ENCODE data around the gene PFN1. TPM values are rescaled to one million over a fixed set of nuclear protein-coding genes. Genes with fewer than 3 reads are reported as not detected.

The PFN1 gene
- total and polyA plus RNA-seq, 10 of the 15 experiments (the other 5 are each of a cell fraction or from before 2014, with no cell fraction given): 154 to 3,892 (median 1,918) TPM

DNA sequence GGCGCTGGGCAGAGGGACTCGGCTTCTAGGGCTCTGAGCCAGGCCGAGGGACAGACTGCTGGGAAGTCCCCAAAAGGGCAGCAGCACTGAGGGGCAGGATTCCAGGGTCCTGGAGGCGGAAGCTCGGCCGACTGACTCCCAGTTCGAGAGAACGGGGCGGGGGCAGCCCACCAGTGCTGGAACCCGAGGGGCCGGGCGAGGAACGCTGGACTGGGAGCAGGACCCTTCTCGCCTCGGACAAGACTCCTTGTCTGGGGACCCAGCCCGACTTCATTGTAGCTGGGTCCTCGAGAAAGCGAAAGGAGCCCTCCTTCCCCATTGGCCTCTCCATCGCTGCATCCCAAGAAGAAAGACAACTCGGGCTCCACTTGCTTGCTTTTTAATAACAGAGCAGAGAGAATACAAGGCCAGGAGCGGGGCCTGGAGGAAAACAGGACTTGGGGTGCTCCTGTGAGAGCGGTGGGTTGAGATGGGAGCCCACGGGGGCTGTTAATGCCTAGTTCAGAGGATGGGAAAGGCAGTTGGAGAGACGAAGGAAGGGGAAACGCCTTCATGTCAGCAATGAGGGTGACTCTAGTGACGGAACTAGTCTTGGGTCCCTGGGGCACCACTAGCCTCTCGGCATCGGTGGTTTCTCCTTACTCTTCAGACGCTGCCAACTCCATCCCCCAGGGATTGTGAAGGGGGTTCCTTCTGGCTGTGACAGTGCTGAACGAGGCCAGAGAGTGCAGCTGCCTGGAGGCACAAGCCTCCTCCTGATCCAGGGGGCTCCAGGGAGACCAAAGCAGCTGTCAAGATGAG lies 39.6 kb upstream of the PFN1 start (continued):
- TF ChIP-seq, protein P1, sequence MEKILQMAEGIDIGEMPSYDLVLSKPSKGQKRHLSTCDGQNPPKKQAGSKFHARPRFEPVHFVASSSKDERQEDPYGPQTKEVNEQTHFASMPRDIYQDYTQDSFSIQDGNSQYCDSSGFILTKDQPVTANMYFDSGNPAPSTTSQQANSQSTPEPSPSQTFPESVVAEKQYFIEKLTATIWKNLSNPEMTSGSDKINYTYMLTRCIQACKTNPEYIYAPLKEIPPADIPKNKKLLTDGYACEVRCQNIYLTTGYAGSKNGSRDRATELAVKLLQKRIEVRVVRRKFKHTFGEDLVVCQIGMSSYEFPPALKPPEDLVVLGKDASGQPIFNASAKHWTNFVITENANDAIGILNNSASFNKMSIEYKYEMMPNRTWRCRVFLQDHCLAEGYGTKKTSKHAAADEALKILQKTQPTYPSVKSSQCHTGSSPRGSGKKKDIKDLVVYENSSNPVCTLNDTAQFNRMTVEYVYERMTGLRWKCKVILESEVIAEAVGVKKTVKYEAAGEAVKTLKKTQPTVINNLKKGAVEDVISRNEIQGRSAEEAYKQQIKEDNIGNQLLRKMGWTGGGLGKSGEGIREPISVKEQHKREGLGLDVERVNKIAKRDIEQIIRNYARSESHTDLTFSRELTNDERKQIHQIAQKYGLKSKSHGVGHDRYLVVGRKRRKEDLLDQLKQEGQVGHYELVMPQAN (conservative IDR thresholded peaks at IDR 0.05): peak; percentile 20; the same call in 1 of the 2 replicates
- TF ChIP-seq SIN3A (IDR thresholded peaks at IDR 0.05; ENCODE audit: low read depth, low read length) (0 out of 2 replicates have a peak, but pooled peaks have one; percentile 58), MTA2 (IDR thresholded peaks at IDR 0.05; ENCODE audit: low read depth) (no peak), TCF3 (IDR thresholded peaks at IDR 0.05; ENCODE audit: borderline replicate concordance, insufficient read depth, low read depth, low read length) (no peak), JUND (IDR thresholded peaks at IDR 0.05; ENCODE audit: low read depth, low read length) (no peak), HDAC6 (IDR thresholded peaks at IDR 0.05; ENCODE audit: unreplicated experiment) (no peak), TCF12 (IDR thresholded peaks at IDR 0.05; ENCODE audit: low read depth, low read length) (no peak), SMAD5 (IDR thresholded peaks at IDR 0.05; ENCODE audit: low read depth) (peak; percentile 19; the same call in 1 of the 2 replicates), RCOR1 (conservative IDR thresholded peaks at IDR 0.05; ENCODE audit: low read depth, low read length) (no peak), CHD1 (IDR thresholded peaks at IDR 0.05; ENCODE audit: low read depth, low read length) (no peak), HCFC1 (IDR thresholded peaks at IDR 0.05; ENCODE audit: low read length) (no peak), NRF1 (conservative IDR thresholded peaks at IDR 0.05; ENCODE audit: low read depth, low read length) (no peak), TARDBP (IDR thresholded peaks at IDR 0.05; ENCODE audit: borderline replicate concordance) (no peak), EP300 (IDR thresholded peaks at IDR 0.05; ENCODE audit: borderline replicate concordance in 1 of 2, control insufficient read depth in 1 of 2, low read depth in 2 of 2, low read length in 2 of 2) (no peak), LARP7 (IDR thresholded peaks at IDR 0.05) (no peak; the same call in 1 of the 2 replicates), HDGF (IDR thresholded peaks at IDR 0.05) (peak; percentile 47; the same call in 1 of the 2 replicates), POLR2AphosphoS5 (IDR thresholded peaks at IDR 0.05; ENCODE audit: low read length) (no peak), KAT2A (conservative IDR thresholded peaks at IDR 0.05; ENCODE audit: control insufficient read depth, low read depth, low read length) (no peak)
- TF ChIP-seq, protein P2, sequence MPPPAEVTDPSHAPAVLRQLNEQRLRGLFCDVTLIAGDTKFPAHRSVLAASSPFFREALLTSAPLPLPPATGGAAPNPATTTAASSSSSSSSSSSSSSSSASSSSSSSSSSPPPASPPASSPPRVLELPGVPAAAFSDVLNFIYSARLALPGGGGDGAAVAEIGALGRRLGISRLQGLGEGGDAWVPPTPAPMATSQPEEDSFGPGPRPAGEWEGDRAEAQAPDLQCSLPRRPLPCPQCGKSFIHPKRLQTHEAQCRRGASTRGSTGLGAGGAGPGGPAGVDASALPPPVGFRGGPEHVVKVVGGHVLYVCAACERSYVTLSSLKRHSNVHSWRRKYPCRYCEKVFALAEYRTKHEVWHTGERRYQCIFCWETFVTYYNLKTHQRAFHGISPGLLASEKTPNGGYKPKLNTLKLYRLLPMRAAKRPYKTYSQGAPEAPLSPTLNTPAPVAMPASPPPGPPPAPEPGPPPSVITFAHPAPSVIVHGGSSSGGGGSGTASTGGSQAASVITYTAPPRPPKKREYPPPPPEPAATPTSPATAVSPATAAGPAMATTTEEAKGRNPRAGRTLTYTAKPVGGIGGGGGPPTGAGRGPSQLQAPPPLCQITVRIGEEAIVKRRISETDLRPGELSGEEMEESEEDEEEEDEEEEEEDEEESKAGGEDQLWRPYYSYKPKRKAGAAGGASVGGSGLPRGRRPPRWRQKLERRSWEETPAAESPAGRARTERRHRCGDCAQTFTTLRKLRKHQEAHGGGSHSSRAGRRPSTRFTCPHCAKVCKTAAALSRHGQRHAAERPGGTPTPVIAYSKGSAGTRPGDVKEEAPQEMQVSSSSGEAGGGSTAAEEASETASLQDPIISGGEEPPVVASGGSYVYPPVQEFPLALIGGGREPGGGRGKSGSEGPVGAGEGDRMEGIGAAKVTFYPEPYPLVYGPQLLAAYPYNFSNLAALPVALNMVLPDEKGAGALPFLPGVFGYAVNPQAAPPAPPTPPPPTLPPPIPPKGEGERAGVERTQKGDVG (CRISPR knock-in tag; IDR thresholded peaks at IDR 0.05): no peak
- TF ChIP-seq, protein P3, sequence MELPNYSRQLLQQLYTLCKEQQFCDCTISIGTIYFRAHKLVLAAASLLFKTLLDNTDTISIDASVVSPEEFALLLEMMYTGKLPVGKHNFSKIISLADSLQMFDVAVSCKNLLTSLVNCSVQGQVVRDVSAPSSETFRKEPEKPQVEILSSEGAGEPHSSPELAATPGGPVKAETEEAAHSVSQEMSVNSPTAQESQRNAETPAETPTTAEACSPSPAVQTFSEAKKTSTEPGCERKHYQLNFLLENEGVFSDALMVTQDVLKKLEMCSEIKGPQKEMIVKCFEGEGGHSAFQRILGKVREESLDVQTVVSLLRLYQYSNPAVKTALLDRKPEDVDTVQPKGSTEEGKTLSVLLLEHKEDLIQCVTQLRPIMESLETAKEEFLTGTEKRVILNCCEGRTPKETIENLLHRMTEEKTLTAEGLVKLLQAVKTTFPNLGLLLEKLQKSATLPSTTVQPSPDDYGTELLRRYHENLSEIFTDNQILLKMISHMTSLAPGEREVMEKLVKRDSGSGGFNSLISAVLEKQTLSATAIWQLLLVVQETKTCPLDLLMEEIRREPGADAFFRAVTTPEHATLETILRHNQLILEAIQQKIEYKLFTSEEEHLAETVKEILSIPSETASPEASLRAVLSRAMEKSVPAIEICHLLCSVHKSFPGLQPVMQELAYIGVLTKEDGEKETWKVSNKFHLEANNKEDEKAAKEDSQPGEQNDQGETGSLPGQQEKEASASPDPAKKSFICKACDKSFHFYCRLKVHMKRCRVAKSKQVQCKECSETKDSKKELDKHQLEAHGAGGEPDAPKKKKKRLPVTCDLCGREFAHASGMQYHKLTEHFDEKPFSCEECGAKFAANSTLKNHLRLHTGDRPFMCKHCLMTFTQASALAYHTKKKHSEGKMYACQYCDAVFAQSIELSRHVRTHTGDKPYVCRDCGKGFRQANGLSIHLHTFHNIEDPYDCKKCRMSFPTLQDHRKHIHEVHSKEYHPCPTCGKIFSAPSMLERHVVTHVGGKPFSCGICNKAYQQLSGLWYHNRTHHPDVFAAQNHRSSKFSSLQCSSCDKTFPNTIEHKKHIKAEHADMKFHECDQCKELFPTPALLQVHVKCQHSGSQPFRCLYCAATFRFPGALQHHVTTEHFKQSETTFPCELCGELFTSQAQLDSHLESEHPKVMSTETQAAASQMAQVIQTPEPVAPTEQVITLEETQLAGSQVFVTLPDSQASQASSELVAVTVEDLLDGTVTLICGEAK (IDR thresholded peaks at IDR 0.05; ENCODE audit: borderline replicate concordance): peak; percentile 17; the same call in 1 of the 2 replicates

Data from GM12878 (cell line).